Lower lobe of right lung (tissue), 2 donors: ENCODE measurements around the gene SPEM3. TPM values are rescaled to one million over a fixed set of nuclear protein-coding genes. Genes with fewer than 3 reads are reported as not detected.

Experiments
- ATAC-seq, 2 donors: fragments of 200-7000 bp; cut with Tn5 transposase; one replicate each; pipeline ENCODE4 v1.9.1; 2020 to 2022; ENCODE audit warnings: mild to moderate bottlenecking in 2 of 2, moderate library complexity in 2 of 2
- DNase-seq: peaks from one replicate; pipeline ENCODE4 v3.0.0-alpha.2; 2020
- H3K27ac ChIP-seq: fragments of 200-600 bp; one replicate; pipeline ENCODE4 v1.8.0; 2022
- H3K27me3 ChIP-seq: fragments of 200-600 bp; one replicate; pipeline ENCODE4 v1.8.0; 2022; ENCODE audit warnings: low read depth
- H3K36me3 ChIP-seq: fragments of 200-600 bp; one replicate; pipeline ENCODE4 v1.8.0; 2022; ENCODE audit warnings: mild to moderate bottlenecking
- H3K4me1 ChIP-seq: fragments of 200-600 bp; one replicate; pipeline ENCODE4 v1.8.0; 2022
- H3K4me3 ChIP-seq: fragments of 200-600 bp; one replicate; pipeline ENCODE4 v1.8.0; 2022; ENCODE audit warnings: mild to moderate bottlenecking
- H3K9me3 ChIP-seq: fragments of 200-600 bp; one replicate; pipeline ENCODE4 v1.8.0; 2022
- CTCF ChIP-seq: fragments of 200-600 bp; IDR thresholded peaks from one replicate; pipeline ENCODE4 v1.8.0; 2022; ENCODE audit warnings: antibody characterized with exemption, mild to moderate bottlenecking
- intact Hi-C: fragments of 100-400 bp; cut with DNase I; formaldehyde crosslinking; loops from one replicate; pipeline ENCODE4 v1.11.0; 2022
- total RNA-seq: library from RNA; stranded (reverse); fragmentation: NEBNext Ultra II Directional; extraction: Animal tissue kit (Norgen Biotek cat#: 25700); gene quantifications from one replicate; pipeline ENCODE4 v1.2.1, GENCODE V29; 2021
- donor health status: DM: no; HTN: yes; CAD: no; lungs with severe emphysema.

The SPEM3 gene
- total RNA-seq, 1 donor from 2014 or later: not detected

GRCh38 chr17:7418472-7419152 lies 10.0 kb upstream of the SPEM3 start:
- intact Hi-C loops: no loop called here
- Histone ChIP-seq H3K4me3 (no peak overlapping the region), H3K36me3 (no peaks in the 10 kb centered on the region), H3K27me3 (no peaks in the 10 kb centered on the region), H3K27ac (no peak overlapping the region), H3K9me3 (no peaks in the 10 kb centered on the region), H3K4me1 (no peaks in the 10 kb centered on the region)
- no peak for TF ChIP-seq CTCF
- no peak for ATAC-seq
- DNase-seq: no peak

- Histone ChIP-seq H3K27ac (no peak within 1 kb of the TSS), H3K27me3 (no peaks in the 10 kb centered on the region), H3K9me3 (no peaks in the 10 kb centered on the region), H3K4me1 (no peaks in the 10 kb centered on the region), H3K4me3 (no peak within 1 kb of the TSS), H3K36me3 (no peaks in the 10 kb centered on the region)
- TF ChIP-seq CTCF: no peak
- ATAC-seq (no peak), DNase-seq (no peak)
- intact Hi-C loops: no loop called here
Observed at GRCh38 chr17:7419819-7420610, 8.6 kb upstream of the SPEM3 start, which contains the start of gene SPEM1. Gene SPEM1 (plus strand): TSS chr17:7420324. CDS start chr17:7420385, 61 bp downstream.

GRCh38 chr17:7421186-7421585 lies 7.5 kb upstream of the SPEM3 start:
- Histone ChIP-seq H3K36me3 (no peaks in the 10 kb centered on the region), H3K27me3 (no peaks in the 10 kb centered on the region), H3K4me3 (no peak overlapping the region), H3K9me3 (no peaks in the 10 kb centered on the region), H3K27ac (no peak overlapping the region), H3K4me1 (no peaks in the 10 kb centered on the region)
- ATAC-seq (no peak), DNase-seq (no peak)
- no peak for TF ChIP-seq CTCF
- intact Hi-C loops: no loop called here

GRCh38 chr17:7423679-7424078 lies 5.0 kb upstream of the SPEM3 start:
- DNase-seq: no peak
- H3K4me1 ChIP-seq: no peaks in the 10 kb centered on the region
- no peaks in the 10 kb centered on the region for H3K9me3 ChIP-seq
- H3K4me3 ChIP-seq: no peak overlapping the region
- intact Hi-C loops: no loop called here
- ATAC-seq: no peak
- H3K27ac ChIP-seq: no peak overlapping the region
- TF ChIP-seq CTCF: no peak
- H3K36me3 ChIP-seq: no peaks in the 10 kb centered on the region
- no peaks in the 10 kb centered on the region for H3K27me3 ChIP-seq

GRCh38 chr17:7425316-7425715 lies 3.3 kb upstream of the SPEM3 start, which contains the start of gene SPEM2:
Gene SPEM2 (plus strand): TSS chr17:7425616. CDS start chr17:7425689, 73 bp downstream.
- H3K9me3 ChIP-seq: no peaks in the 10 kb centered on the region
- no peak for TF ChIP-seq CTCF
- intact Hi-C loops: no loop called here
- no peak for DNase-seq
- H3K27me3 ChIP-seq: no peaks in the 10 kb centered on the region
- no peak for ATAC-seq
- no peak within 1 kb of the TSS for H3K27ac ChIP-seq
- H3K4me1 ChIP-seq: no peaks in the 10 kb centered on the region
- no peaks in the 10 kb centered on the region for H3K36me3 ChIP-seq
- H3K4me3 ChIP-seq: no peak within 1 kb of the TSS
